Left lung (tissue), 10 donors: Measurements from ENCODE around the gene GOSR1. TPM values are rescaled to one million over a fixed set of nuclear protein-coding genes. Genes with fewer than 3 reads are reported as not detected.
"Not testable (repeated sequence)": the region's sequence is repeated elsewhere in the genome, so short reads cannot be mapped to it uniquely, and the experiment has no call there.

ENCODE experiments used
- ATAC-seq: fragments of 200-7000 bp; cut with Tn5 transposase; one replicate; pipeline ENCODE4 v1.9.1; 2020; ENCODE audit warnings: moderate library complexity
- DNase-seq, 4 donors: peaks; one replicate each; pipeline ENCODE4 v3.0.0-alpha.2; 2013 to 2020
- H3K27ac ChIP-seq, 2 donors: fragments of 200-600 bp; sonication (generic) in 1 of 2; one replicate each; pipeline versions ENCODE4 v1.5.0 to v1.8.0; 2020 to 2021
- H3K27me3 ChIP-seq, 2 donors: fragments of 200-600 bp; sonication (generic) in 1 of 2; one replicate each; pipeline versions ENCODE4 v1.5.0 to v1.8.0; 2020 to 2021
- H3K36me3 ChIP-seq, 2 donors: fragments of 200-600 bp; sonication (generic) in 1 of 2; one replicate each; pipeline versions ENCODE4 v1.5.0 to v1.8.0; 2020 to 2021
- H3K4me1 ChIP-seq, 2 donors: fragments of 200-600 bp; one replicate each; pipeline ENCODE4 v1.8.0; 2021
- H3K4me3 ChIP-seq, 2 donors: fragments of 200-600 bp; sonication (generic) in 1 of 2; one replicate each; pipeline versions ENCODE4 v1.5.0 to v1.8.0; 2020 to 2021; ENCODE audit warnings: mild to moderate bottlenecking in 1 of 2
- H3K9me3 ChIP-seq, 2 donors: fragments of 200-600 bp; sonication (generic) in 1 of 2; one replicate each; pipeline versions ENCODE4 v1.5.0 to v1.8.0; 2020 to 2021
- intact Hi-C, 2 donors: fragments of 100-400 bp; cut with DNase I; formaldehyde crosslinking; loops; one replicate each; pipeline versions ENCODE4 v1.11.2 to v1.14.2; 2022
- polyA plus RNA-seq, 6 donors: library from polyadenylated mRNA; unstranded; fragments of 120-200 nt; gene quantifications; one replicate each; pipeline ENCODE4 v1.2.1, GENCODE V29; 2013; ENCODE audit not compliant: insufficient read length in 6 of 6
- total RNA-seq, 2 donors: library from RNA; stranded (reverse); fragmentation: NEBNext Ultra II Directional; extraction: Animal tissue kit (Norgen Biotek cat#: 25700); gene quantifications; one replicate each; pipeline ENCODE4 v1.2.1, GENCODE V29; 2021
- TF ChIP-seq, protein P1 (sequence below), 2 donors: fragments of 200-600 bp; sonication (generic) in 1 of 2; IDR thresholded peaks; one replicate each; pipeline versions ENCODE4 v1.5.0 to v1.8.0; 2021; ENCODE audit warnings: antibody characterized with exemption in 2 of 2
- donor health status: DM: no; HTN: yes; CAD: no.
- donor health status: DM: no; HTN: no; CAD: no.

GOSR1 gene
- total and polyA plus RNA-seq, 8 donors: 44.3 to 55.4 (median 48.6) TPM

DNA sequence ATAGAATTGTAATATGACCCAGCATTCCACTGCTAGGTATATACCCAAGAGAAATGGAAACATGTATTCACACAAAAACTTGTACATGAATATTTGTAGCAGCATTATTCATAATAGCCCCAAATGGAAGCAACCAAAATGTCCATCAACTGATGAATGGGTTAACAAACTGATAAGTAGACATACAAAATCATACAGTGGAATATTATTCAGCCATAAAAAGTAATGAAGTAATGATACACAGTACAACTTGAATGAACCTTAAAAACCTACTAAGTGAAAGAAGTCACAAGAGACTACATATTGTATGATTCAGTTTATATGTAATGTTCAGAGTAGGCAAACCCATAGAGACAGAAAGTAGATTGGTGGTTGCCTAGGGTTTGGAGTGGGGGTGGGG lies 40.5 kb upstream of the GOSR1 start:
- Histone ChIP-seq H3K27me3 (no peaks in the 10 kb centered on the region), H3K4me3 (no peak overlapping the region), H3K4me1 (no peaks in the 10 kb centered on the region), H3K27ac (no peak overlapping the region), H3K36me3 (peaks cover 0 to 36% of the 10 kb centered on the region in 2 donors), H3K9me3 (no peaks in the 10 kb centered on the region)
- no peak for ATAC-seq
- no peak for DNase-seq
- intact Hi-C loops: no loop called here
- TF ChIP-seq, protein P1, sequence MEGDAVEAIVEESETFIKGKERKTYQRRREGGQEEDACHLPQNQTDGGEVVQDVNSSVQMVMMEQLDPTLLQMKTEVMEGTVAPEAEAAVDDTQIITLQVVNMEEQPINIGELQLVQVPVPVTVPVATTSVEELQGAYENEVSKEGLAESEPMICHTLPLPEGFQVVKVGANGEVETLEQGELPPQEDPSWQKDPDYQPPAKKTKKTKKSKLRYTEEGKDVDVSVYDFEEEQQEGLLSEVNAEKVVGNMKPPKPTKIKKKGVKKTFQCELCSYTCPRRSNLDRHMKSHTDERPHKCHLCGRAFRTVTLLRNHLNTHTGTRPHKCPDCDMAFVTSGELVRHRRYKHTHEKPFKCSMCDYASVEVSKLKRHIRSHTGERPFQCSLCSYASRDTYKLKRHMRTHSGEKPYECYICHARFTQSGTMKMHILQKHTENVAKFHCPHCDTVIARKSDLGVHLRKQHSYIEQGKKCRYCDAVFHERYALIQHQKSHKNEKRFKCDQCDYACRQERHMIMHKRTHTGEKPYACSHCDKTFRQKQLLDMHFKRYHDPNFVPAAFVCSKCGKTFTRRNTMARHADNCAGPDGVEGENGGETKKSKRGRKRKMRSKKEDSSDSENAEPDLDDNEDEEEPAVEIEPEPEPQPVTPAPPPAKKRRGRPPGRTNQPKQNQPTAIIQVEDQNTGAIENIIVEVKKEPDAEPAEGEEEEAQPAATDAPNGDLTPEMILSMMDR (IDR thresholded peaks at IDR 0.05): no peak

- Histone ChIP-seq H3K36me3 (peaks cover 0 to 45% of the 10 kb centered on the region in 2 donors), H3K9me3 (no peaks in the 10 kb centered on the region), H3K27ac (no peak overlapping the region), H3K4me1 (no peaks in the 10 kb centered on the region), H3K4me3 (no peak overlapping the region), H3K27me3 (no peaks in the 10 kb centered on the region)
- TF ChIP-seq, protein P1 (IDR thresholded peaks at IDR 0.05): no peak
- DNase-seq: no peak
- no peak for ATAC-seq
- intact Hi-C loops: no loop called here
Measured at GRCh38 chr17:30443721-30444120, 33.5 kb upstream of the GOSR1 start.

DNA sequence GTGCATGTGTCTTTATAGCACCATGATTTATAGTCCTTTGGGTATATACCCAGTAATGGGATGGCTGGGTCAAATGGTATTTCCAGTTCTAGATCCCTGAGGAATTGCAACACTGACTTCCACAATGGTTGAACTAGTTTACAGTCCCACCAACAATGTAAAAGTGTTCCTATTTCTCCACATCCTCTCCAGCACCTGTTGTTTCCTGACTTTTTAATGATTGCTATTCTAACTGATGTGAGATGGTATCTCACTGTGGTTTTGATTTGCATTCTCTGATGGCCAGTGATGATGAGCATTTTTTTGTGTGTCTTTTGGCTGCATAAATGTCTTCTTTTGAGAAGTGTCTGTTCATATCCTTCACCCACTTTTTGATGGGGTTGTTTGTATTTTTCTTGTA lies 30.6 kb upstream of the GOSR1 start:
- H3K9me3 ChIP-seq, H3K4me1 ChIP-seq, DNase-seq, intact Hi-C loops, H3K27ac ChIP-seq, H3K4me3 ChIP-seq, ATAC-seq, H3K27me3 ChIP-seq: not testable (repeated sequence)
- H3K36me3 ChIP-seq: peaks cover 0 to 68% of the 10 kb centered on the region in 2 donors

DNA sequence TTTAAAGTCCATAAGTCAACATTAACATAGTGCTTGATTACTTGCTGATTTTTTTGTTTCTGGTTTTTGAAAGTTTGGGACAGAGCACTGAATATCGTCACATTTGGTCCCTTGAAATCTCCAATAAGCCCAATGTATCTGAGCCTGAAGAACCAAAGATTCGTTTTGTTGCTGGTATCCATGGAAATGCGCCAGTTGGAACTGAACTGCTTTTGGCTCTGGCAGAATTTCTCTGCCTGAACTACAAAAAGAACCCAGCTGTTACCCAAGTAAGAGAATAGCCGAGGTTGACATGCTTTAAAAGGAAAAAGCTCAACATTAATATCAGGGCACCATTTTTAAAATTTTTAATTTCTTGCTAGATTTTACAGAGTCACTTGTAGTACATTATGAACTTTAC lies 27.7 kb upstream of the GOSR1 start:
- Histone ChIP-seq H3K36me3 (peaks cover 0 to 70% of the 10 kb centered on the region in 2 donors), H3K4me1 (no peaks in the 10 kb centered on the region), H3K27ac (no peak overlapping the region), H3K27me3 (no peaks in the 10 kb centered on the region), H3K9me3 (peaks cover 0 to 8% of the 10 kb centered on the region in 2 donors), H3K4me3 (no peak overlapping the region)
- TF ChIP-seq, protein P1 (IDR thresholded peaks at IDR 0.05): no peak
- intact Hi-C loops: no loop called here
- ATAC-seq (no peak), DNase-seq (peak in 2 of 4 donors; percentile 59 to 78)

GRCh38 chr17:30450125-30451027 lies 26.8 kb upstream of the GOSR1 start:
- Histone ChIP-seq H3K36me3 (peaks cover 0 to 65% of the 10 kb centered on the region in 2 donors), H3K4me3 (no peak overlapping the region), H3K27ac (no peak overlapping the region), H3K27me3 (no peaks in the 10 kb centered on the region), H3K4me1 (no peaks in the 10 kb centered on the region), H3K9me3 (peaks cover 0 to 8% of the 10 kb centered on the region in 2 donors)
- TF ChIP-seq, protein P1 (IDR thresholded peaks at IDR 0.05): no peak
- DNase-seq: no peak
- intact Hi-C loops: no loop called here
- no peak for ATAC-seq
